ENCODE data around the gene SECISBP2.

SECISBP2 gene

GRCh38 chr9:89386797-89387196, 68.5 kb downstream of the SECISBP2 start:
- Histone ChIP-seq H3K4me3 (ENCODE audit: low read depth, low read length) (no peak overlapping the region), H3K9me3 (no peaks in the 10 kb centered on the region), H3K4me1 (no peaks in the 10 kb centered on the region), H3K36me3 (no peaks in the 10 kb centered on the region; the same call in 1 of the 2 replicates), H3K27me3 (no peaks in the 10 kb centered on the region)
- no peak for TF ChIP-seq CTCF (IDR thresholded peaks at IDR 0.05; ENCODE audit: low read depth, low read length)
- no peak for DNase-seq

GRCh38 chr9:89387197-89387849, 69.0 kb downstream of the SECISBP2 start:
- no peaks in the 10 kb centered on the region for H3K4me1 ChIP-seq
- H3K36me3 ChIP-seq = no peaks in the 10 kb centered on the region; the same call in 1 of the 2 replicates
- H3K9me3 ChIP-seq = no peaks in the 10 kb centered on the region
- no peak overlapping the region for H3K4me3 ChIP-seq (ENCODE audit: low read depth, low read length)
- H3K27me3 ChIP-seq = no peaks in the 10 kb centered on the region
- no peak for TF ChIP-seq CTCF (IDR thresholded peaks at IDR 0.05; ENCODE audit: low read depth, low read length)
- DNase-seq = no peak

- DNase-seq = no peak
Measured at GRCh38 chr9:89388084-89388867, 70.0 kb downstream of the SECISBP2 start.

GRCh38 chr9:89388868-89389177, 70.5 kb downstream of the SECISBP2 start:
- DNase-seq = no peak
- no peaks in the 10 kb centered on the region for H3K4me1 ChIP-seq
- H3K27me3 ChIP-seq = no peaks in the 10 kb centered on the region
- no peak for TF ChIP-seq CTCF (IDR thresholded peaks at IDR 0.05; ENCODE audit: low read depth, low read length)
- H3K9me3 ChIP-seq = no peaks in the 10 kb centered on the region
- no peak overlapping the region for H3K4me3 ChIP-seq (ENCODE audit: low read depth, low read length)
- H3K36me3 ChIP-seq = no peaks in the 10 kb centered on the region; the same call in 1 of the 2 replicates

More at GRCh38 chr9:89388084-89388867, 70.0 kb downstream of the SECISBP2 start:
- Histone ChIP-seq H3K9me3 (no peaks in the 10 kb centered on the region), H3K4me1 (no peaks in the 10 kb centered on the region), H3K27me3 (no peaks in the 10 kb centered on the region), H3K36me3 (no peaks in the 10 kb centered on the region; the same call in 1 of the 2 replicates), H3K4me3 (ENCODE audit: low read depth, low read length) (no peak overlapping the region)
- no peak for TF ChIP-seq CTCF (IDR thresholded peaks at IDR 0.05; ENCODE audit: low read depth, low read length)

GRCh38 chr9:89390068-89390555, 71.8 kb downstream of the SECISBP2 start:
- no peak for TF ChIP-seq CTCF (IDR thresholded peaks at IDR 0.05; ENCODE audit: low read depth, low read length)
- H3K4me3 ChIP-seq (ENCODE audit: low read depth, low read length) = no peak overlapping the region
- H3K4me1 ChIP-seq = no peaks in the 10 kb centered on the region
- H3K36me3 ChIP-seq = no peaks in the 10 kb centered on the region; the same call in 1 of the 2 replicates
- DNase-seq = no peak
- no peaks in the 10 kb centered on the region for H3K9me3 ChIP-seq
- no peaks in the 10 kb centered on the region for H3K27me3 ChIP-seq

Data from BE2C (cell line).